HG03097 (cell line): ENCODE data around the gene TLR7.

Source experiments
- ATAC-seq: cut with Tn5 transposase; IDR thresholded peaks from one replicate; pipeline ENCODE4 v1.9.1; 2021; ENCODE audit not compliant: unreplicated experiment, low FRiP score

TLR7 gene

GRCh38 chrX:12921886-12922598 lies 55.2 kb downstream of the TLR7 start:
- no peak for ATAC-seq

DNA sequence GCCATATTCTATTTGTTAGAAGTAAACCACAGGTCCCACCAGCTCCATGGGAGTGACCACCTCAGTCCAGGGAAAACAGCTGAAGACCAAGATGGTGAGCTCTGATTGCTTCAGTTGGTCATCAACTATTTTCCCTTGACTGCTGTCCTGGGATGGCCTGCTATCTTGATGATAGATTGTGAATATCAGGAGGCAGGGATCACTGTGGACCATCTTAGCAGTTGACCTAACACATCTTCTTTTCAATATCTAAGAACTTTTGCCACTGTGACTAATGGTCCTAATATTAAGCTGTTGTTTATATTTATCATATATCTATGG lies 55.7 kb downstream of the TLR7 start:
- ATAC-seq = no peak

GRCh38 chrX:12929701-12930100 lies 62.8 kb downstream of the TLR7 start:
- ATAC-seq = no peak

DNA sequence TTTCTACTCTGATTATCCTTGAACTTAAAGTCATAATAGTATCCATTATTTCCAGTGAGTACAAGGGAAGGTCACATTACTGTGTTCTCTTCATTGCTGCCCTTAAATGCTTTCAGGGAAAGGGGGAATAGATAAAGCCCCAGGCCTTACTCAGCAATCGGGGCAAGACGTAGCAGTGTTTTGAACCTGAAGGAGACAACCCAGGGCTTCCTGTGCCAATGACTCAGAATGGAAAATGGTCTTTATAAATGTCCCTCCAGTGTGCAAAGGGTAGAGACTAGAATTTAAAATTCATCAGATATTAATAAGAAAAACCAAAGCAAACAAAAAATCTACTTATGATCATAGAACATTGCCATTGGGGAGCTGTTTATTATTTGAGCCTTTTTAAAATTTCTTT lies 63.3 kb downstream of the TLR7 start:
- ATAC-seq = no peak

DNA sequence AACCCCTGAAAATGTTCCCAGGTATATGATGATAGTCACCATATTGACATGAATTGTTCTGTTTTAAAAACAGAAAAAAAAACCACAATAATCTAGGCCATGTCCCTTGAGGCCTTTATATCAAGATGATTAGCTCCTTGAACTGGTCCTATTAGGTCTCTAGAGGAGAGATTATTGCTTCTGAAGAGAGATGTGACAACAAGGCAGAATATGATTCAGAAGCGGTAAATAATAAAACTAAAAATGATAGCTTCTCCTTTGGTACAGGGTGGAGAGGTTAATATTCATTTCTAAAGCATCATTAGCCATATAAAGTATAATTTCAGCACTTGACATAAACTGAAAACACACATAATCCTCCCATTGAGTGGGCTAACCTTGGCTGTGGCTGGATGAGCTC lies 65.4 kb downstream of the TLR7 start:
- no peak for ATAC-seq

DNA sequence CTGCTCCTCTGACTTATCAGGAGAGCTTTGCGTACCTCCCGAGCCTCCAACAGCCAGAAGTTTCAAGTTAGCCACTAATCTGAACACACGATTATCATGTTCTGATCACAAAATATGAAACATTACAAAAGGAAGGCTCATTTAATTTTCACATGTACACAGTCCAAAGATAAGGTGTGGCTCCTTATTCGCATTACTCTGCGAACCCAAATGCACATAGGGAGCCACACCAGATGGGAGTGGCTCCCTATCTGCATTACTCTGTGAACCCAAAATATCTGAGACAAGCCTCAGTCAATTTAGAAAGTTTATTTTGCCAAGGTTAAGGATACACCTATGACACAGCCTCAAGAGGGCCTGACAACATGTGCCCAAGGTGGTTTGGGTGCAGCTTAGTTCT lies 68.0 kb downstream of the TLR7 start:
- ATAC-seq = no peak

- ATAC-seq = no peak
These were observed 70.1 kb downstream of the TLR7 start for GRCh38 chrX:12936947-12937346.
